ENCODE data around the gene DYRK1A. TPM values are rescaled to one million over a fixed set of nuclear protein-coding genes. Genes with fewer than 3 reads are reported as not detected.

DYRK1A gene
- total RNA-seq, 1 donor from 2014 or later, result 50.3 TPM

- no peak for TF ChIP-seq CTCF (IDR thresholded peaks at IDR 0.05)
- Mint-ChIP-seq H3K27ac (ENCODE audit: unreplicated experiment) (peak overlapping the region; percentile 5), H3K4me1 (ENCODE audit: low read depth) (peaks cover 64% of the 10 kb centered on the region), H3K4me3 (ENCODE audit: unreplicated experiment) (no peak overlapping the region), H3K36me3 (ENCODE audit: low read depth) (no peaks in the 10 kb centered on the region), H3K27me3 (ENCODE audit: low read depth) (no peaks in the 10 kb centered on the region), H3K9me3 (ENCODE audit: low read depth) (no peaks in the 10 kb centered on the region)
- no peak for DNase-seq (ENCODE audit: low spot score)
Observed at GRCh38 chr21:37381883-37382585, 15.5 kb downstream of the DYRK1A start.

GRCh38 chr21:37383086-37383485 is 16.5 kb downstream of the DYRK1A start:
- H3K9me3 Mint-ChIP-seq (ENCODE audit: low read depth), result no peaks in the 10 kb centered on the region
- TF ChIP-seq CTCF (IDR thresholded peaks at IDR 0.05), result no peak
- H3K4me3 Mint-ChIP-seq (ENCODE audit: unreplicated experiment), result no peak overlapping the region
- H3K36me3 Mint-ChIP-seq (ENCODE audit: low read depth), result no peaks in the 10 kb centered on the region
- no peak overlapping the region for H3K27ac Mint-ChIP-seq (ENCODE audit: unreplicated experiment)
- no peaks in the 10 kb centered on the region for H3K27me3 Mint-ChIP-seq (ENCODE audit: low read depth)
- peaks cover 69% of the 10 kb centered on the region for H3K4me1 Mint-ChIP-seq (ENCODE audit: low read depth)
- DNase-seq (ENCODE audit: low spot score), result no peak

GRCh38 chr21:37383784-37384311 is 17.3 kb downstream of the DYRK1A start:
- no peak for TF ChIP-seq CTCF (IDR thresholded peaks at IDR 0.05)
- Mint-ChIP-seq H3K9me3 (ENCODE audit: low read depth) (no peaks in the 10 kb centered on the region), H3K36me3 (ENCODE audit: low read depth) (no peaks in the 10 kb centered on the region), H3K27ac (ENCODE audit: unreplicated experiment) (no peak overlapping the region), H3K4me3 (ENCODE audit: unreplicated experiment) (no peak overlapping the region), H3K27me3 (ENCODE audit: low read depth) (no peaks in the 10 kb centered on the region), H3K4me1 (ENCODE audit: low read depth) (peaks cover 65% of the 10 kb centered on the region)
- no peak for DNase-seq (ENCODE audit: low spot score)

GRCh38 chr21:37384416-37384815 is 17.8 kb downstream of the DYRK1A start:
- Mint-ChIP-seq H3K27ac (ENCODE audit: unreplicated experiment) (no peak overlapping the region), H3K4me3 (ENCODE audit: unreplicated experiment) (no peak overlapping the region), H3K4me1 (ENCODE audit: low read depth) (peaks cover 62% of the 10 kb centered on the region), H3K36me3 (ENCODE audit: low read depth) (no peaks in the 10 kb centered on the region), H3K9me3 (ENCODE audit: low read depth) (no peaks in the 10 kb centered on the region), H3K27me3 (ENCODE audit: low read depth) (no peaks in the 10 kb centered on the region)
- no peak for TF ChIP-seq CTCF (IDR thresholded peaks at IDR 0.05)
- DNase-seq (ENCODE audit: low spot score), result no peak

GRCh38 chr21:37385179-37385765 is 18.7 kb downstream of the DYRK1A start:
- Mint-ChIP-seq H3K9me3 (ENCODE audit: low read depth) (no peaks in the 10 kb centered on the region), H3K4me1 (ENCODE audit: low read depth) (peaks cover 62% of the 10 kb centered on the region)

More at GRCh38 chr21:37385179-37385765, 18.7 kb downstream of the DYRK1A start:
- Mint-ChIP-seq H3K27me3 (ENCODE audit: low read depth) (no peaks in the 10 kb centered on the region), H3K27ac (ENCODE audit: unreplicated experiment) (no peak overlapping the region), H3K4me3 (ENCODE audit: unreplicated experiment) (no peak overlapping the region), H3K36me3 (ENCODE audit: low read depth) (no peaks in the 10 kb centered on the region)
- DNase-seq (ENCODE audit: low spot score), result no peak
- TF ChIP-seq CTCF (IDR thresholded peaks at IDR 0.05), result no peak
